ENCODE results near the gene NUDT14.

GRCh38 chr14:105128059-105128458 lies 53.1 kb downstream of the NUDT14 start:
- TF ChIP-seq TAF1 (IDR thresholded peaks at IDR 0.05; ENCODE audit: borderline replicate concordance, insufficient read depth, low read length) (no peak), SIN3A (IDR thresholded peaks at IDR 0.05; ENCODE audit: borderline replicate concordance, insufficient read depth, low read length) (no peak), POLR2AphosphoS5 (IDR thresholded peaks at IDR 0.05; ENCODE audit: low read depth, low read length) (no peak), REST (IDR thresholded peaks at IDR 0.05; ENCODE audit: insufficient read depth in 1 of 2, low read depth in 2 of 2, low read length in 2 of 2) (no peak)

Data from PFSK-1 (cell line).